ENCODE measurements around the gene TMEM255B. TPM values are rescaled to one million over a fixed set of nuclear protein-coding genes. Genes with fewer than 3 reads are reported as not detected.
"Not testable (repeated sequence)": the region's sequence is repeated elsewhere in the genome, so short reads cannot be mapped to it uniquely, and the experiment has no call there.

The TMEM255B gene
- total and polyA plus RNA-seq, 2 donors (not counting 3 experiments of a cell fraction or from before 2014, with no cell fraction given) = 105 to 121 TPM

GRCh38 chr13:113825841-113826240 lies 66.8 kb downstream of the TMEM255B start:
- no peaks in the 10 kb centered on the region for H3K79me2 ChIP-seq (ENCODE audit: control insufficient read depth, insufficient read depth, low read length)
- DNase-seq (ENCODE audit: low read depth, low spot score) (no peak), FAIRE-seq (no peak)
- no peak overlapping the region for H3K4me2 ChIP-seq (ENCODE audit: insufficient read depth, low read length)
- H4K20me1 ChIP-seq (replicated peaks; ENCODE audit: control insufficient read depth, extremely low read depth, insufficient read depth, low read length) = no peaks in the 10 kb centered on the region
- no TSS peak for BruUV-seq (replicated peaks)
- H3K4me1 ChIP-seq (ENCODE audit: control insufficient read depth, extremely low read depth, insufficient read depth, low read length) = no peaks in the 10 kb centered on the region
- CTCF ChIA-PET = no interaction called here
- no peak overlapping the region for H3K9ac ChIP-seq (replicated peaks; ENCODE audit: extremely low read depth, insufficient read depth, low read length)
- TF ChIP-seq MYC (IDR thresholded peaks at IDR 0.05; ENCODE audit: low read depth, low read length) (no peak), MAX (IDR thresholded peaks at IDR 0.05; ENCODE audit: insufficient read depth, insufficient read length) (no peak), FOS (IDR thresholded peaks at IDR 0.05; ENCODE audit: borderline replicate concordance, insufficient read depth, low read length) (no peak), POLR2AphosphoS5 (IDR thresholded peaks at IDR 0.05; ENCODE audit: insufficient read depth, low read depth, low read length) (no peak), POLR2A (IDR thresholded peaks at IDR 0.05; ENCODE audit: low read depth, low read length) (no peak), EZH2 (IDR thresholded peaks at IDR 0.05; ENCODE audit: borderline replicate concordance, low read depth, low read length, severe bottlenecking) (no peak), JUN (IDR thresholded peaks at IDR 0.05; ENCODE audit: borderline replicate concordance, insufficient read depth, insufficient read length, low read depth) (no peak), CTCF (IDR thresholded peaks at IDR 0.05; ENCODE audit: extremely low read depth in 1 of 2, insufficient read depth in 1 of 2, low read depth in 1 of 2, low read length in 2 of 2) (no peak), GATA2 (IDR thresholded peaks at IDR 0.05; ENCODE audit: insufficient read depth, insufficient read length, low read depth, low read length) (no peak)
- intact Hi-C loops (cut with micrococcal nuclease) = no loop called here
- no peaks in the 10 kb centered on the region for H3K27me3 ChIP-seq (ENCODE audit: control insufficient read depth in 2 of 2, insufficient read depth in 2 of 2, low read length in 2 of 2)
- H3K9me1 ChIP-seq (replicated peaks; ENCODE audit: control insufficient read depth, extremely low read depth, insufficient read depth, low read length) = no peaks in the 10 kb centered on the region
- no peak overlapping the region for H3K4me3 ChIP-seq (replicated peaks in 1 of 3; ENCODE audit: insufficient read depth in 1 of 3, low read depth in 1 of 3, low read length in 3 of 3)
- H3K27ac ChIP-seq (ENCODE audit: insufficient read depth, low read depth, low read length) = no peak overlapping the region
- dilution Hi-C loops (cut with MboI; ENCODE audit: extremely low pct_ligation_motif_present, low sequenced_read_pairs) = no loop called here
- H2AFZ ChIP-seq (ENCODE audit: low read depth, low read length) = no peak overlapping the region
- POLR2A ChIA-PET = no interaction called here
- H3K36me3 ChIP-seq (ENCODE audit: control insufficient read depth in 2 of 2, extremely low read depth in 1 of 2, insufficient read depth in 2 of 2, low read length in 2 of 2) = peaks cover 0 to 16% of the 10 kb centered on the region in 2 experiments
- no peaks in the 10 kb centered on the region for H3K9me3 ChIP-seq (replicated peaks; ENCODE audit: control insufficient read depth, insufficient read depth, low read length)

GRCh38 chr13:113826446-113826845 lies 67.4 kb downstream of the TMEM255B start:
- H3K9me1 ChIP-seq (replicated peaks; ENCODE audit: control insufficient read depth, extremely low read depth, insufficient read depth, low read length); H3K27ac ChIP-seq (ENCODE audit: insufficient read depth, low read depth, low read length); BruUV-seq (replicated peaks); H3K4me3 ChIP-seq (replicated peaks in 1 of 3; ENCODE audit: insufficient read depth in 1 of 3, low read depth in 1 of 3, low read length in 3 of 3); H3K9me3 ChIP-seq (replicated peaks; ENCODE audit: control insufficient read depth, insufficient read depth, low read length); POLR2A ChIA-PET; intact Hi-C loops (cut with micrococcal nuclease); H4K20me1 ChIP-seq (replicated peaks; ENCODE audit: control insufficient read depth, extremely low read depth, insufficient read depth, low read length); dilution Hi-C loops (cut with MboI; ENCODE audit: extremely low pct_ligation_motif_present, low sequenced_read_pairs); FAIRE-seq; H3K79me2 ChIP-seq (ENCODE audit: control insufficient read depth, insufficient read depth, low read length); H3K27me3 ChIP-seq (ENCODE audit: control insufficient read depth in 2 of 2, insufficient read depth in 2 of 2, low read length in 2 of 2); H3K4me1 ChIP-seq (ENCODE audit: control insufficient read depth, extremely low read depth, insufficient read depth, low read length); H3K4me2 ChIP-seq (ENCODE audit: insufficient read depth, low read length); H3K9ac ChIP-seq (replicated peaks; ENCODE audit: extremely low read depth, insufficient read depth, low read length); H2AFZ ChIP-seq (ENCODE audit: low read depth, low read length); CTCF ChIA-PET; DNase-seq (ENCODE audit: low read depth, low spot score): not testable (repeated sequence)
- H3K36me3 ChIP-seq (ENCODE audit: control insufficient read depth in 2 of 2, extremely low read depth in 1 of 2, insufficient read depth in 2 of 2, low read length in 2 of 2) = peaks cover 0 to 14% of the 10 kb centered on the region in 2 experiments
